RWPE1 (cell line): Measurements from ENCODE around the gene CAMKK2.

Experiments used
- CTCF ChIA-PET: fragments of 350-600 bp; sonication (Branson Sonifier 250); formaldehyde crosslinking; extraction: SDS; loops from one replicate; lab custom pipeline; 2021; lab: Yijun Ruan, JAX
- POLR2A ChIA-PET: fragments of 400-600 bp; formaldehyde crosslinking; extraction: SDS; loops from one replicate; lab custom pipeline; 2020; ENCODE audit warnings: antibody characterized with exemption; ENCODE audit not compliant: low non-redundant PET; lab: Yijun Ruan, JAX
- DNase-seq: peaks from one replicate; pipeline ENCODE4 v3.0.0; 2012; ENCODE audit warnings: low spot score
- H3K27ac ChIP-seq: fragments of 450-650 bp; 2 replicates; pipeline ENCODE4 v1.5.1; 2017
- CTCF ChIP-seq: fragments of 450-650 bp; conservative IDR thresholded peaks from 2 replicates; pipeline ENCODE4 v1.5.1; 2017; ENCODE audit warnings: low read depth, mild to moderate bottlenecking

The CAMKK2 gene

GRCh38 chr12:121238086-121238485 is 58.4 kb downstream of the CAMKK2 start:
- no peak for DNase-seq
- no peak for TF ChIP-seq CTCF
- POLR2A ChIA-PET = no interaction called here
- CTCF ChIA-PET = interaction anchor here (0.6 kb wide), 1 partner anchor 666 kb away, joined by 3 read pairs; no protein-coding TSS in a partner anchor
- H3K27ac ChIP-seq = no peak overlapping the region

GRCh38 chr12:121237415-121237814 is 59.1 kb downstream of the CAMKK2 start:
- POLR2A ChIA-PET = no interaction called here
- CTCF ChIA-PET = interaction anchor here (0.6 kb wide), 1 partner anchor 665 kb away, joined by 3 read pairs; no protein-coding TSS in a partner anchor
- no peak for DNase-seq
- no peak for TF ChIP-seq CTCF
- H3K27ac ChIP-seq = no peak overlapping the region

GRCh38 chr12:121236776-121237175 is 59.7 kb downstream of the CAMKK2 start:
- H3K27ac ChIP-seq = no peak overlapping the region
- DNase-seq = no peak
- CTCF ChIA-PET = interaction anchor here (1.1 kb wide), 1 partner anchor 11 kb away, joined by 3 read pairs; no protein-coding TSS in a partner anchor
- no peak for TF ChIP-seq CTCF
- POLR2A ChIA-PET = no interaction called here

GRCh38 chr12:121233628-121234020 is 62.9 kb downstream of the CAMKK2 start:
- DNase-seq = no peak
- CTCF ChIA-PET = no interaction called here
- H3K27ac ChIP-seq = no peak overlapping the region; the same call in 1 of the 2 replicates
- POLR2A ChIA-PET = no interaction called here
- no peak for TF ChIP-seq CTCF

- CTCF ChIA-PET = no interaction called here
- TF ChIP-seq CTCF = no peak
- H3K27ac ChIP-seq = no peak overlapping the region; the same call in 1 of the 2 replicates
- DNase-seq = no peak
- POLR2A ChIA-PET = no interaction called here
Observed at GRCh38 chr12:121232977-121233627, 63.4 kb downstream of the CAMKK2 start.

- ChIA-PET POLR2A (no interaction called here), CTCF (no interaction called here)
- TF ChIP-seq CTCF = no peak
- no peak overlapping the region for H3K27ac ChIP-seq
- DNase-seq = no peak
Observed at GRCh38 chr12:121232163-121232562, 64.3 kb downstream of the CAMKK2 start.
